SK-N-SH (cell line): Measurements from ENCODE around the gene CHSY1.

ENCODE experiments used
- CHD2 ChIP-seq: fragments of 150-350 bp; IDR thresholded peaks from 2 replicates; pipeline ENCODE4 v1.6.1; 2018; ENCODE audit warnings: low read length; ENCODE audit not compliant: partially characterized antibody
- GABPA ChIP-seq: IDR thresholded peaks from 2 replicates; pipeline ENCODE4 v1.4.0; 2012; ENCODE audit warnings: low read depth, mild to moderate bottlenecking
- GATA2 ChIP-seq: sonication (generic); formaldehyde crosslinking; IDR thresholded peaks from 2 replicates; pipeline ENCODE4 v1.5.0; 2020; ENCODE audit warnings: mild to moderate bottlenecking, missing genetic modification reagents
- NFIC ChIP-seq: IDR thresholded peaks from 2 replicates; pipeline ENCODE4 v1.4.0; 2012; ENCODE audit warnings: borderline replicate concordance
- NRF1 ChIP-seq: IDR thresholded peaks from 2 replicates; pipeline ENCODE4 v1.6.1; 2012; ENCODE audit warnings: low read depth, mild to moderate bottlenecking, low read length
- POLR2AphosphoS5 ChIP-seq: IDR thresholded peaks from 2 replicates; pipeline ENCODE4 v1.6.1; 2012; ENCODE audit warnings: low read depth, low read length
- RAD21 ChIP-seq: IDR thresholded peaks from 2 replicates; pipeline ENCODE4 v1.6.1; 2012; ENCODE audit warnings: mild to moderate bottlenecking, low read length
- SIN3A ChIP-seq: IDR thresholded peaks from 2 replicates; pipeline ENCODE4 v1.6.1; 2012; ENCODE audit warnings: low read depth, mild to moderate bottlenecking, low read length, moderate library complexity, borderline replicate concordance
- TAF1 ChIP-seq: IDR thresholded peaks from 2 replicates; pipeline ENCODE4 v1.6.1; 2012; ENCODE audit warnings: low read depth, mild to moderate bottlenecking, low read length, moderate library complexity, borderline replicate concordance
- TF ChIP-seq, protein P1 (sequence below): fragments of 200-600 bp; sonication (generic); IDR thresholded peaks from 2 replicates; pipeline ENCODE4 v1.6.1; 2017; ENCODE audit warnings: antibody characterized with exemption, mild to moderate bottlenecking, moderate library complexity
- TF ChIP-seq, protein P2 (sequence below): fragments of 150-350 bp; IDR thresholded peaks from 2 replicates; pipeline ENCODE4 v1.6.1; 2016; ENCODE audit warnings: mild to moderate bottlenecking, low read depth, low read length
- TF ChIP-seq, protein P3 (sequence below): IDR thresholded peaks from 2 replicates; pipeline ENCODE4 v1.4.0; 2012; ENCODE audit warnings: low read depth

DNA sequence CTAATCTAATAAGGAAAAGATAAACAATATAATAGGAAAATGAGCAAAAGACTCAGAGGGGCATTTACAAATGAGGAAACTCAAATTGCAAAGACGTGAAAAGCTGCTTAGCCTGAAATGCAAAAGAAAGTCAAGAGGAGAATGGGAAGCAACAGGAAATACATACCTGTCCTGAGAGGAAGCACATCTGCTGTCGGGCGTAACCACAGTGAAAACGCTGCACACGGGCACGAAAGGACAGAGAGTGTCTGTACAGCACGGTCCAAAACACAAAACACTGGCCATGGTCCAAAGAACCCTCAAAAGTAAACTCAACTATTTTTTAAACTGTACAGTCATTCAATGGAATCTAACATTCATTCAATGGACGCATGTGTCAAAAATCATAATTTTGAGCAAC is 100.6 kb downstream of the CHSY1 start:
- TF ChIP-seq, protein P1, sequence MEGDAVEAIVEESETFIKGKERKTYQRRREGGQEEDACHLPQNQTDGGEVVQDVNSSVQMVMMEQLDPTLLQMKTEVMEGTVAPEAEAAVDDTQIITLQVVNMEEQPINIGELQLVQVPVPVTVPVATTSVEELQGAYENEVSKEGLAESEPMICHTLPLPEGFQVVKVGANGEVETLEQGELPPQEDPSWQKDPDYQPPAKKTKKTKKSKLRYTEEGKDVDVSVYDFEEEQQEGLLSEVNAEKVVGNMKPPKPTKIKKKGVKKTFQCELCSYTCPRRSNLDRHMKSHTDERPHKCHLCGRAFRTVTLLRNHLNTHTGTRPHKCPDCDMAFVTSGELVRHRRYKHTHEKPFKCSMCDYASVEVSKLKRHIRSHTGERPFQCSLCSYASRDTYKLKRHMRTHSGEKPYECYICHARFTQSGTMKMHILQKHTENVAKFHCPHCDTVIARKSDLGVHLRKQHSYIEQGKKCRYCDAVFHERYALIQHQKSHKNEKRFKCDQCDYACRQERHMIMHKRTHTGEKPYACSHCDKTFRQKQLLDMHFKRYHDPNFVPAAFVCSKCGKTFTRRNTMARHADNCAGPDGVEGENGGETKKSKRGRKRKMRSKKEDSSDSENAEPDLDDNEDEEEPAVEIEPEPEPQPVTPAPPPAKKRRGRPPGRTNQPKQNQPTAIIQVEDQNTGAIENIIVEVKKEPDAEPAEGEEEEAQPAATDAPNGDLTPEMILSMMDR: no peak
- TF ChIP-seq RAD21: no peak
- TF ChIP-seq NRF1: no peak
- TF ChIP-seq GABPA: no peak
- no peak for TF ChIP-seq TAF1
- TF ChIP-seq SIN3A: no peak
- TF ChIP-seq, protein P2, sequence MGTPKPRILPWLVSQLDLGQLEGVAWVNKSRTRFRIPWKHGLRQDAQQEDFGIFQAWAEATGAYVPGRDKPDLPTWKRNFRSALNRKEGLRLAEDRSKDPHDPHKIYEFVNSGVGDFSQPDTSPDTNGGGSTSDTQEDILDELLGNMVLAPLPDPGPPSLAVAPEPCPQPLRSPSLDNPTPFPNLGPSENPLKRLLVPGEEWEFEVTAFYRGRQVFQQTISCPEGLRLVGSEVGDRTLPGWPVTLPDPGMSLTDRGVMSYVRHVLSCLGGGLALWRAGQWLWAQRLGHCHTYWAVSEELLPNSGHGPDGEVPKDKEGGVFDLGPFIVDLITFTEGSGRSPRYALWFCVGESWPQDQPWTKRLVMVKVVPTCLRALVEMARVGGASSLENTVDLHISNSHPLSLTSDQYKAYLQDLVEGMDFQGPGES: no peak
- TF ChIP-seq, protein P3, sequence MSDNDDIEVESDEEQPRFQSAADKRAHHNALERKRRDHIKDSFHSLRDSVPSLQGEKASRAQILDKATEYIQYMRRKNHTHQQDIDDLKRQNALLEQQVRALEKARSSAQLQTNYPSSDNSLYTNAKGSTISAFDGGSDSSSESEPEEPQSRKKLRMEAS: no peak
- TF ChIP-seq NFIC: no peak
- no peak for TF ChIP-seq CHD2
- TF ChIP-seq POLR2AphosphoS5: no peak
- no peak for TF ChIP-seq GATA2 (CRISPR knock-in tag)
